CD4-positive, alpha-beta T cell (primary cell): ENCODE results near the gene SORCS2. TPM values are rescaled to one million over a fixed set of nuclear protein-coding genes. Genes with fewer than 3 reads are reported as not detected.

Source experiments
- ATAC-seq: fragments of 200-7000 bp; cut with Tn5 transposase; one replicate; pipeline ENCODE4 v1.10.0; 2022; ENCODE audit warnings: mild to moderate bottlenecking; ENCODE audit not compliant: poor library complexity
- CTCF ChIA-PET: fragments of 350-600 bp; sonication (Branson Sonifier 250); formaldehyde crosslinking; loops from one replicate; lab custom pipeline; 2021; ENCODE audit warnings: antibody characterized with exemption, inconsistent platforms; lab: Charles Lee
- POLR2A ChIA-PET: fragments of 350-600 bp; sonication (Branson Sonifier 250); formaldehyde crosslinking; loops from one replicate; lab custom pipeline; 2021; ENCODE audit warnings: antibody characterized with exemption, inconsistent platforms; lab: Charles Lee
- DNase-seq, 14 experiments: peaks; one replicate each; pipeline ENCODE4 v3.0.0-alpha.2; 2013 to 2020; ENCODE audit warnings: mixed read lengths in 2 of 14
- H3K27ac ChIP-seq, 2 donors: one replicate each; pipeline versions ENCODE4 v1.5.1 to v1.7.0; 2013; ENCODE audit warnings: low read length in 2 of 2, low read depth in 1 of 2, mild to moderate bottlenecking in 1 of 2
- H3K27me3 ChIP-seq, 2 experiments: 1 replicate in 1 of 2; 2 replicates in 1 of 2; pipeline versions ENCODE4 v1.6.1 to v1.7.0; 2013; ENCODE audit warnings: low read length in 2 of 2, control low read depth in 1 of 2, mild to moderate bottlenecking in 1 of 2, moderate library complexity in 1 of 2; ENCODE audit not compliant: insufficient read depth in 2 of 2, control insufficient read depth in 1 of 2
- H3K36me3 ChIP-seq: one replicate; pipeline ENCODE4 v1.6.1; 2013; ENCODE audit warnings: low read length, control low read depth; ENCODE audit not compliant: insufficient read depth
- H3K4me1 ChIP-seq: one replicate; pipeline ENCODE4 v1.6.1; 2013; ENCODE audit warnings: low read length, control low read depth; ENCODE audit not compliant: insufficient read depth
- H3K4me3 ChIP-seq: one replicate; pipeline ENCODE4 v1.5.1; 2013; ENCODE audit warnings: mild to moderate bottlenecking, low read length, moderate library complexity
- H3K9me3 ChIP-seq, 2 experiments: 1 replicate in 1 of 2; 2 replicates in 1 of 2; pipeline versions ENCODE4 v1.6.1 to v1.7.0; 2013; ENCODE audit warnings: low read length in 2 of 2, mild to moderate bottlenecking in 2 of 2, control low read depth in 1 of 2, moderate library complexity in 1 of 2; ENCODE audit not compliant: control insufficient read depth in 1 of 2, insufficient read depth in 1 of 2
- H3K27ac Mint-ChIP-seq: one replicate; pipeline ENCODE4 v1.8.0; 2020; ENCODE audit warnings: mixed read lengths
- H3K27me3 Mint-ChIP-seq: one replicate; pipeline ENCODE4 v1.8.0; 2021; ENCODE audit warnings: mixed read lengths
- H3K36me3 Mint-ChIP-seq: one replicate; pipeline ENCODE4 v1.8.0; 2021; ENCODE audit warnings: low read depth, mixed read lengths
- H3K4me1 Mint-ChIP-seq: one replicate; pipeline ENCODE4 v1.8.0; 2021; ENCODE audit warnings: low read depth, mixed read lengths
- H3K4me3 Mint-ChIP-seq: one replicate; pipeline ENCODE4 v1.8.0; 2020; ENCODE audit warnings: mild to moderate bottlenecking, mixed read lengths
- H3K9me3 Mint-ChIP-seq: one replicate; pipeline ENCODE4 v1.8.0; 2020; ENCODE audit warnings: mixed read lengths
- CTCF ChIP-seq: fragments of 200-600 bp; IDR thresholded peaks from one replicate; pipeline ENCODE4 v1.8.0; 2022; ENCODE audit warnings: antibody characterized with exemption, mild to moderate bottlenecking
- intact Hi-C, 2 experiments: fragments of 100-400 bp; cut with DNase I in 1 of 2; cut with micrococcal nuclease in 1 of 2; formaldehyde crosslinking; loops; one replicate each; pipeline versions ENCODE4 v1.15.1 to v1.9.0; 2023 to 2025; cut with DNase I, micrococcal nuclease
- total RNA-seq, 174 experiments: library from RNA in 2 of 174; stranded (reverse) in 2 of 174; gene quantifications; one replicate each; pipeline ENCODE4 v1.2.3 and lab custom pipeline; 2021 to 2026

Gene SORCS2
- total RNA-seq, 2 experiments from 2014 or later, result not detected

GRCh38 chr4:7179158-7179557, 13.2 kb upstream of the SORCS2 start:
- Mint-ChIP-seq H3K27me3 (peaks cover 12% of the 10 kb centered on the region), H3K9me3 (peaks cover 9% of the 10 kb centered on the region), H3K4me1 (no peaks in the 10 kb centered on the region), H3K36me3 (no peaks in the 10 kb centered on the region), H3K4me3 (no peak overlapping the region), H3K27ac (no peak overlapping the region)
- intact Hi-C loops, result no loop called here
- Histone ChIP-seq H3K27ac (no peak overlapping the region), H3K36me3 (no peaks in the 10 kb centered on the region), H3K27me3 (peaks cover 0 to 4% of the 10 kb centered on the region in 2 experiments), H3K9me3 (peaks cover 9 to 12% of the 10 kb centered on the region in 2 experiments), H3K4me1 (no peaks in the 10 kb centered on the region), H3K4me3 (no peak overlapping the region)
- CTCF ChIA-PET, result no interaction called here
- POLR2A ChIA-PET, result no interaction called here
- ATAC-seq, result no peak
- TF ChIP-seq CTCF, result no peak
- no peak for DNase-seq

GRCh38 chr4:7180938-7181337, 11.4 kb upstream of the SORCS2 start:
- H3K9me3 ChIP-seq, result peaks cover 12% of the 10 kb centered on the region in 2 experiments
- peaks cover 12% of the 10 kb centered on the region for H3K27me3 Mint-ChIP-seq
- CTCF ChIA-PET, result no interaction called here
- ATAC-seq, result no peak
- DNase-seq, result no peak
- TF ChIP-seq CTCF, result no peak
- no peak overlapping the region for H3K4me3 ChIP-seq
- POLR2A ChIA-PET, result no interaction called here
- H3K36me3 Mint-ChIP-seq, result no peaks in the 10 kb centered on the region
- intact Hi-C loops, result no loop called here
- no peaks in the 10 kb centered on the region for H3K4me1 Mint-ChIP-seq
- no peaks in the 10 kb centered on the region for H3K4me1 ChIP-seq
- peaks cover 9% of the 10 kb centered on the region for H3K9me3 Mint-ChIP-seq
- no peak overlapping the region for H3K27ac ChIP-seq
- H3K27me3 ChIP-seq, result peaks cover 0 to 4% of the 10 kb centered on the region in 2 experiments
- H3K36me3 ChIP-seq, result no peaks in the 10 kb centered on the region
- no peak overlapping the region for H3K4me3 Mint-ChIP-seq
- no peak overlapping the region for H3K27ac Mint-ChIP-seq

DNA sequence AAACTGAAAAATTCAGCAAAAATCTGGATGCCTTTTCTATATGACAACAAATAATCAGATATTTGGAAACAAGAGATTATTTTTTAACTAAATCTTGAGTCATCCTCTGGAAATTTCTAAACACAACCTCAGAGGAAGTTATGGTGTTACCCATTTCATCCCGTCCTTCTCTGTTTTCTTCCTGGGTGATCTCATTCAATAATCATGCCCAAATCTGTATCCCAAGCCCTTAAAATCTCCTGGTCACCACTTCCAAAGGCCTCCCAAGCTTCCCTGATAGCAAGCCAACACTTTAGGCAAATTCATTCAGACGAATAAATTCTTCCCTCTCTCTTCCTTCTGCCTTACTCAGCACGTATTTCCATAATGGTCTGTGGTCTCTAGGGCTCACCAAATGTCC, 9.7 kb upstream of the SORCS2 start:
- no peak overlapping the region for H3K4me3 ChIP-seq
- POLR2A ChIA-PET, result no interaction called here
- H3K36me3 Mint-ChIP-seq, result no peaks in the 10 kb centered on the region

More for the DNA sequence above, 9.7 kb upstream of the SORCS2 start:
- no peaks in the 10 kb centered on the region for H3K4me1 ChIP-seq
- H3K27me3 ChIP-seq, result peaks cover 0 to 4% of the 10 kb centered on the region in 2 experiments
- no peak overlapping the region for H3K4me3 Mint-ChIP-seq
- no peaks in the 10 kb centered on the region for H3K4me1 Mint-ChIP-seq
- peaks cover 15% of the 10 kb centered on the region for H3K27me3 Mint-ChIP-seq
- peaks cover 12% of the 10 kb centered on the region in 2 experiments for H3K9me3 ChIP-seq
- H3K36me3 ChIP-seq, result no peaks in the 10 kb centered on the region
- intact Hi-C loops, result no loop called here
- ATAC-seq (no peak), DNase-seq (no peak)
- CTCF ChIA-PET, result no interaction called here
- TF ChIP-seq CTCF, result no peak
- H3K9me3 Mint-ChIP-seq, result peaks cover 9% of the 10 kb centered on the region
- no peak overlapping the region for H3K27ac ChIP-seq
- H3K27ac Mint-ChIP-seq, result no peak overlapping the region
